Testis (tissue), 3 donors: ENCODE measurements around the gene IRX4. TPM values are rescaled to one million over a fixed set of nuclear protein-coding genes. Genes with fewer than 3 reads are reported as not detected.

ENCODE experiments used
- DNase-seq: peaks from one replicate; pipeline ENCODE4 v3.0.0-alpha.2; 2019
- H3K27ac ChIP-seq, 2 donors: fragments of 200-600 bp; sonication (generic); one replicate each; pipeline ENCODE4 v1.5.1; 2019
- H3K27me3 ChIP-seq: fragments of 200-600 bp; sonication (generic); one replicate; pipeline ENCODE4 v1.5.1; 2019
- H3K36me3 ChIP-seq: fragments of 200-600 bp; sonication (generic); one replicate; pipeline ENCODE4 v1.5.1; 2017; ENCODE audit warnings: low read depth; ENCODE audit errors: missing control alignments
- H3K4me1 ChIP-seq: fragments of 200-600 bp; sonication (generic); one replicate; pipeline ENCODE4 v1.5.1; 2019
- H3K4me3 ChIP-seq, 2 donors: fragments of 200-600 bp; sonication (generic); one replicate each; pipeline ENCODE4 v1.5.1; 2017 to 2019
- H3K9me3 ChIP-seq: fragments of 200-600 bp; sonication (generic); one replicate; pipeline ENCODE4 v1.5.1; 2017
- POLR2A ChIP-seq: fragments of 450-650 bp; IDR thresholded peaks from one replicate; pipeline ENCODE4 v1.6.1; 2017; ENCODE audit warnings: antibody characterized with exemption, mild to moderate bottlenecking, moderate library complexity
- WGBS, 2 donors: methylation state at CpG; one replicate each; pipeline ENCODE4 v1.1.5; 2018; 5-methylcytosine and 5-hydroxymethylcytosine counted together
- intact Hi-C: fragments of 100-400 bp; cut with DNase I; formaldehyde crosslinking; loops from one replicate; pipeline ENCODE4 v1.15.1; 2023; ENCODE audit warnings: low total_unique reads
- polyA plus RNA-seq: library from polyadenylated mRNA; stranded (reverse); fragments of 350-450 nt; fragmentation: Illumina TruSeq; extraction: RNeasy Lipid Tissue Mini Kit (QIAGEN cat#74804); gene quantifications from one replicate; pipeline ENCODE4 v1.2.3, GENCODE V29; 2014; ENCODE audit warnings: low read depth, low replicate concordance; ENCODE audit not compliant: insufficient read depth
- total RNA-seq, 2 donors: library from RNA; depleted of rRNA; stranded (reverse); fragments of >200 nt; gene quantifications; one replicate each; pipeline ENCODE4 v1.2.3, GENCODE V29; 2016
- TF ChIP-seq, protein P1 (sequence below), 3 experiments: fragments of 450-650 bp in 2 of 3; fragments of 200-600 bp in 1 of 3; sonication (generic) in 1 of 3; IDR thresholded peaks; one replicate each; pipeline ENCODE4 v1.5.1; 2016 to 2019; ENCODE audit warnings: antibody characterized with exemption in 3 of 3, mild to moderate bottlenecking in 2 of 3, moderate library complexity in 1 of 3

Gene IRX4
- total and polyA plus RNA-seq, 3 donors from 2014 or later: 0.32 to 2.7 (median 2.0) TPM

DNA sequence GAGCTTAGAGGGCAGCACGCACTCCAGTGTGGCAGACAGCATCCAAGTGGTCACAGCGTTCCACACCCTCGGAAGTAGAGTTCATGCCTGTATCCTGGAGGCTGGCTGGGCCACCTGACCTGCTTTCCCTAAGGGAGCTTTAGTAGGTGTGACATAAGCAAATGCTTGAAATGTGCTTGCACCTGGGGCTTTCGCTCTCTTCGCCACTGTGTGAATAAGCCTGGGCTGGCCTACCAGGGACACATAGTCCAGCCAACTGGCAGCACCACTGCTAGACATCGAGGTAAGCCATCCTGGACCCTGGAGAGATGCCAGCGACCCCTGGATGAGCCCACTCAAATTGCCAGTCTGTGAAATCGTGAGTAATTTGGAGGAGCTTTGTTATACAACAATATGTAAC lies 24.9 kb upstream of the IRX4 start:
- H3K27ac ChIP-seq: no peak overlapping the region
- H3K27me3 ChIP-seq: no peaks in the 10 kb centered on the region
- no peaks in the 10 kb centered on the region for H3K36me3 ChIP-seq
- no peak for TF ChIP-seq POLR2A
- TF ChIP-seq, protein P1, sequence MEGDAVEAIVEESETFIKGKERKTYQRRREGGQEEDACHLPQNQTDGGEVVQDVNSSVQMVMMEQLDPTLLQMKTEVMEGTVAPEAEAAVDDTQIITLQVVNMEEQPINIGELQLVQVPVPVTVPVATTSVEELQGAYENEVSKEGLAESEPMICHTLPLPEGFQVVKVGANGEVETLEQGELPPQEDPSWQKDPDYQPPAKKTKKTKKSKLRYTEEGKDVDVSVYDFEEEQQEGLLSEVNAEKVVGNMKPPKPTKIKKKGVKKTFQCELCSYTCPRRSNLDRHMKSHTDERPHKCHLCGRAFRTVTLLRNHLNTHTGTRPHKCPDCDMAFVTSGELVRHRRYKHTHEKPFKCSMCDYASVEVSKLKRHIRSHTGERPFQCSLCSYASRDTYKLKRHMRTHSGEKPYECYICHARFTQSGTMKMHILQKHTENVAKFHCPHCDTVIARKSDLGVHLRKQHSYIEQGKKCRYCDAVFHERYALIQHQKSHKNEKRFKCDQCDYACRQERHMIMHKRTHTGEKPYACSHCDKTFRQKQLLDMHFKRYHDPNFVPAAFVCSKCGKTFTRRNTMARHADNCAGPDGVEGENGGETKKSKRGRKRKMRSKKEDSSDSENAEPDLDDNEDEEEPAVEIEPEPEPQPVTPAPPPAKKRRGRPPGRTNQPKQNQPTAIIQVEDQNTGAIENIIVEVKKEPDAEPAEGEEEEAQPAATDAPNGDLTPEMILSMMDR (IDR thresholded peaks at IDR 0.05): no peak
- WGBS, 2 donors: 78 to 80% methylated on average over 8 of the region's 8 CpGs
- intact Hi-C loops: no loop called here
- H3K4me3 ChIP-seq: no peak overlapping the region
- H3K9me3 ChIP-seq: no peaks in the 10 kb centered on the region
- DNase-seq: no peak
- no peaks in the 10 kb centered on the region for H3K4me1 ChIP-seq

DNA sequence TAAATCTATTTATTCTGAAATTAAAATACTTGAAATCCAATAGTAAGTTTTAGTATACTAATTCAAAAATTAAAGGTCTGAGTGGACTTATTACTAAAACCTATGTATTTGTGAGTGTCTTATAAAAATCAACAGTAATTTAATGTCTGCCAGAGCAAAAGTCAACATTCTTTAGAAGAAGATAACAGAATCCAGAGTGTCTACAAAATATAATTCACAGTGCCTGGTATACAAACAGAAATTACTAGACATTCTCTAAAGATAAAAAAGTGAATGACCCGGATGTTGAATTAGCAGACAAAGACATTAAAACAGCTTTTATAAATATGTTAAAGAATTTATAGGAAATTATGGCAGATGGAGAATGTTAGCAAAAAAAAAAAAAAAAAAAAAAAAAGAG lies 22.4 kb upstream of the IRX4 start:
- TF ChIP-seq POLR2A: no peak
- TF ChIP-seq, protein P1 (IDR thresholded peaks at IDR 0.05): no peak
- H3K36me3 ChIP-seq: no peaks in the 10 kb centered on the region
- no peak overlapping the region for H3K27ac ChIP-seq
- no peaks in the 10 kb centered on the region for H3K4me1 ChIP-seq
- WGBS, 2 donors: 80% methylated on average over 1 of the region's 1 CpG
- no peaks in the 10 kb centered on the region for H3K27me3 ChIP-seq
- no peak for DNase-seq
- H3K9me3 ChIP-seq: no peaks in the 10 kb centered on the region
- intact Hi-C loops: no loop called here
- H3K4me3 ChIP-seq: no peak overlapping the region

DNA sequence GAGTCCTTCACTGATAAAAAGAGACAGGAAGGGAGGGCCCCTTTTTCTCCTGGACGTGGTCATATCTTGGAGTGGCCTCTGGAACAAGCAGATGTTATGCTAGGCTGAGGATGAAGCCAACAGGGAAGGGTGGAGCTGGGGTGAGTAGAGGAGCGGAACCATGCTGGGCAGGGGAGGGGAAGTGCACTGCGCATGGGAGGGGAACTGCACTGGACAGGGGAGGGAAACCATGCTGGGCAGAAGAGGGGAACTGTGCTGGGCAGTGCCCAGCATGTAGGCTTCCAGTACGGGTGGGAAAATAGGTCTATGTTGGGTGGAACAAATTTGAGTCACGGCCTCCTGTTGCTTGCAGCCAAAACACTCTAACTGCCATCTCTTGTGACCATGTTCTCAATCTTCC lies 19.3 kb upstream of the IRX4 start:
- Histone ChIP-seq H3K4me1 (no peaks in the 10 kb centered on the region), H3K36me3 (no peaks in the 10 kb centered on the region), H3K27ac (no peak overlapping the region), H3K9me3 (no peaks in the 10 kb centered on the region), H3K4me3 (no peak overlapping the region), H3K27me3 (no peaks in the 10 kb centered on the region)
- TF ChIP-seq, protein P1 (IDR thresholded peaks at IDR 0.05): no peak
- TF ChIP-seq POLR2A: no peak
- 79 to 82% methylated on average over 5 of the region's 5 CpGs for WGBS, 2 donors
- intact Hi-C loops: no loop called here
- no peak for DNase-seq

GRCh38 chr5:1901061-1901460 lies 18.3 kb upstream of the IRX4 start:
- DNase-seq: no peak
- H3K9me3 ChIP-seq: no peaks in the 10 kb centered on the region
- H3K27me3 ChIP-seq: no peaks in the 10 kb centered on the region
- no peak for TF ChIP-seq POLR2A
- TF ChIP-seq, protein P1 (IDR thresholded peaks at IDR 0.05): no peak
- H3K4me1 ChIP-seq: no peaks in the 10 kb centered on the region
- no peaks in the 10 kb centered on the region for H3K36me3 ChIP-seq
- no peak overlapping the region for H3K4me3 ChIP-seq
- intact Hi-C loops: no loop called here
- WGBS, 2 donors: 81 to 86% methylated on average over 5 of the region's 5 CpGs
- H3K27ac ChIP-seq: no peak overlapping the region

DNA sequence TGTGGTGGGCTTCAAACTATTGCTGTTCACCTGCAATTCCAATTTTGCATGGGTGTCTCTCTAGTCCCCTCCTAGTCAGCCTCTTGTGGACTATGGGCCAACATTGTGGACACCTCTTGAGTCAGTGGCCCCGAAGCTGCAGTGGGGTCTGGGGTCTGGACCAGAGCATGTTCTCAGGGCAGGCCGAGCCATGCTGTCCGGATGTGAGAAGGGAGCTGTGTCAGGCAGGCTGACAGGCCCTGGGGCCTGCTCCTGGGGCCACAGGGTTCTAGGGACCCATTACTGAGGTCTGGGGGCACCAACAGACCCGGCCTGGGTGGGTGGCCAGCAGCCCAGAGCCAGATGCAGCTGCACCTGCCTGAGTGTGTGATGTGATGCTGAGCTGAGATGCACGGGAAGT lies 16.5 kb upstream of the IRX4 start:
- H3K4me3 ChIP-seq: no peak overlapping the region
- no peaks in the 10 kb centered on the region for H3K27me3 ChIP-seq
- no peaks in the 10 kb centered on the region for H3K4me1 ChIP-seq
- no peak for DNase-seq
- no peaks in the 10 kb centered on the region for H3K36me3 ChIP-seq
- no peak overlapping the region for H3K27ac ChIP-seq
- no peak for TF ChIP-seq POLR2A
- TF ChIP-seq, protein P1 (IDR thresholded peaks at IDR 0.05): no peak
- 76 to 84% methylated on average over 5 of the region's 5 CpGs for WGBS, 2 donors
- no peaks in the 10 kb centered on the region for H3K9me3 ChIP-seq
- intact Hi-C loops: no loop called here
